IPS-20b (cell line): ENCODE data around the gene ABCA8.

Experiments used
- H3K27ac ChIP-seq: one replicate; pipeline ENCODE4 v1.5.1; 2013; ENCODE audit warnings: low read length
- H3K27me3 ChIP-seq: 2 replicates; pipeline ENCODE4 v1.6.1; 2013; ENCODE audit warnings: mild to moderate bottlenecking, low read length, inconsistent platforms; ENCODE audit not compliant: insufficient read depth
- H3K36me3 ChIP-seq: 2 replicates; pipeline ENCODE4 v1.6.1; 2013; ENCODE audit warnings: low read depth, mild to moderate bottlenecking, inconsistent platforms, low read length, moderate library complexity; ENCODE audit not compliant: insufficient read depth
- H3K4me1 ChIP-seq: 2 replicates; pipeline ENCODE4 v1.6.1; 2013; ENCODE audit warnings: mild to moderate bottlenecking, control low read depth, inconsistent platforms, low read length, moderate library complexity; ENCODE audit not compliant: insufficient read depth
- H3K4me3 ChIP-seq: 2 replicates; pipeline ENCODE4 v1.5.1; 2013; ENCODE audit warnings: mild to moderate bottlenecking, low read length, inconsistent platforms
- H3K9ac ChIP-seq: 2 replicates; pipeline ENCODE4 v1.6.1; 2013; ENCODE audit warnings: low read depth, mild to moderate bottlenecking, inconsistent platforms, low read length, moderate library complexity
- H3K9me3 ChIP-seq: 2 replicates; pipeline ENCODE4 v1.6.1; 2013; ENCODE audit warnings: mild to moderate bottlenecking, low read depth, low read length, inconsistent platforms; ENCODE audit not compliant: insufficient read depth

The ABCA8 gene

DNA sequence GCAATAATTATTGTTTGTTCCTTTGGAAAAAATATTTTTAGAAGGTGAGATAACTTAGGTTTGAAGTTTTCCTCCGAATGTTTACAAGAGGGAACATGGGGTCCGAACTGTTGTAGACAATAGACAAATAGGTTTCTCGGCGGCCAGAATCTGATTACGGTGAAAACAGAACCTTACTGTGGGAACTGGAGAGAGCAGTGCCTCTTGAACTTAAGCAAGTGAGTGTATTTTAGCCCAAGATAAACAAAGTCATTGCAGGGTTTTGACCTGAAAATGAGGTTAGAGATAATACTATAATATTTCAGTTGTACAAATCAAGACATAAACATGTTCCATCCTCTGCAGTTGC is 134.7 kb downstream of the ABCA8 start:
- no peaks in the 10 kb centered on the region for H3K27me3 ChIP-seq
- H3K27ac ChIP-seq = no peak overlapping the region
- no peak overlapping the region for H3K4me3 ChIP-seq
- no peaks in the 10 kb centered on the region for H3K9me3 ChIP-seq
- H3K4me1 ChIP-seq = no peaks in the 10 kb centered on the region
- H3K9ac ChIP-seq = no peak overlapping the region
- no peaks in the 10 kb centered on the region for H3K36me3 ChIP-seq

- H3K9ac ChIP-seq = no peak overlapping the region
- H3K27me3 ChIP-seq = no peaks in the 10 kb centered on the region
- H3K9me3 ChIP-seq = no peaks in the 10 kb centered on the region
- H3K36me3 ChIP-seq = no peaks in the 10 kb centered on the region
- no peak overlapping the region for H3K27ac ChIP-seq
- no peaks in the 10 kb centered on the region for H3K4me1 ChIP-seq
- no peak overlapping the region for H3K4me3 ChIP-seq
Measured at GRCh38 chr17:68819465-68819864, 135.7 kb downstream of the ABCA8 start.
